GM23248 (cell line): ENCODE data around the gene CYTH4. TPM values are rescaled to one million over a fixed set of nuclear protein-coding genes. Genes with fewer than 3 reads are reported as not detected.

ENCODE experiments used
- DNase-seq: peaks from one replicate; pipeline ENCODE4 v3.0.0-alpha.2; 2015
- H2AFZ ChIP-seq: fragments of 200-600 bp; sonication (generic); 2 replicates; pipeline ENCODE4 v1.6.1; 2016; ENCODE audit warnings: antibody characterized with exemption
- H3F3A ChIP-seq: fragments of 200-600 bp; sonication (generic); 2 replicates; pipeline ENCODE4 v1.6.1; 2016; ENCODE audit warnings: mild to moderate bottlenecking, antibody characterized with exemption, mixed run types; ENCODE audit not compliant: insufficient read depth
- H3K27ac ChIP-seq: fragments of 200-600 bp; sonication (generic); 2 replicates; pipeline ENCODE4 v1.5.1; 2016; ENCODE audit warnings: mild to moderate bottlenecking
- H3K27me3 ChIP-seq: fragments of 200-600 bp; sonication (generic); replicated peaks from 2 replicates; pipeline ENCODE4 v1.6.1; 2016; ENCODE audit warnings: mild to moderate bottlenecking; ENCODE audit not compliant: insufficient read depth
- H3K36me3 ChIP-seq: fragments of 200-600 bp; sonication (generic); 2 replicates; pipeline ENCODE4 v1.6.1; 2016; ENCODE audit warnings: low read depth, mild to moderate bottlenecking
- H3K4me1 ChIP-seq: fragments of 200-600 bp; sonication (generic); 2 replicates; pipeline ENCODE4 v1.6.1; 2016; ENCODE audit warnings: mild to moderate bottlenecking; ENCODE audit not compliant: insufficient read depth
- H3K4me2 ChIP-seq: fragments of 200-600 bp; sonication (generic); one replicate; pipeline ENCODE4 v1.6.1; 2016; ENCODE audit warnings: mild to moderate bottlenecking; ENCODE audit not compliant: unreplicated experiment
- H3K4me3 ChIP-seq: fragments of 200-600 bp; sonication (generic); 2 replicates; pipeline ENCODE4 v1.5.1; 2016; ENCODE audit warnings: mild to moderate bottlenecking
- H3K79me2 ChIP-seq: fragments of 200-600 bp; sonication (generic); 2 replicates; pipeline ENCODE4 v1.6.1; 2016; ENCODE audit warnings: mild to moderate bottlenecking; ENCODE audit not compliant: insufficient read depth
- H3K9ac ChIP-seq: fragments of 200-600 bp; sonication (generic); 2 replicates; pipeline ENCODE4 v1.6.1; 2016; ENCODE audit warnings: mild to moderate bottlenecking
- H3K9me2 ChIP-seq: fragments of 200-600 bp; sonication (generic); 2 replicates; pipeline ENCODE4 v1.6.1; 2016; ENCODE audit warnings: mixed run types, mild to moderate bottlenecking, moderate library complexity; ENCODE audit not compliant: insufficient read depth
- H3K9me3 ChIP-seq: fragments of 200-600 bp; sonication (generic); one replicate; pipeline ENCODE4 v1.6.1; 2017; ENCODE audit warnings: low read depth
- H4K20me1 ChIP-seq: fragments of 200-600 bp; sonication (generic); 2 replicates; pipeline ENCODE4 v1.6.0; 2016; ENCODE audit not compliant: insufficient read depth
- EZH2 ChIP-seq: fragments of 200-600 bp; sonication (generic); IDR thresholded peaks from 2 replicates; pipeline ENCODE4 v1.6.1; 2018; ENCODE audit warnings: antibody characterized with exemption, mild to moderate bottlenecking; ENCODE audit not compliant: insufficient read depth, poor library complexity, severe bottlenecking
- EZH2phosphoT487 ChIP-seq: fragments of 200-600 bp; sonication (generic); IDR thresholded peaks from 2 replicates; pipeline ENCODE4 v1.6.1; 2018; ENCODE audit warnings: antibody characterized with exemption, moderate library complexity, mild to moderate bottlenecking, low read depth; ENCODE audit not compliant: insufficient read depth
- WGBS, 2 experiments: methylation state at CpG; one replicate each; pipeline ENCODE4 v1.1.6; 2015 to 2017; ENCODE audit warnings: low lambda C conversion rate in 2 of 2, low coverage in 1 of 2; ENCODE audit errors: missing lambda C conversion rate in 2 of 2; 5-methylcytosine and 5-hydroxymethylcytosine counted together
- in situ Hi-C: fragments of 300-500 bp; cut with MboI; formaldehyde crosslinking; loops from 2 replicates; pipeline ENCODE4 v1.15.0; 2020
- polyA plus RNA-seq: library from polyadenylated mRNA; unstranded; fragments of >200 nt; fragmentation: Nextera tagmentation; extraction: Ambion mirVana; gene quantifications from 2 replicates; pipeline ENCODE4 v1.2.1, GENCODE V29; 2016
- total RNA-seq: library from RNA; depleted of rRNA; stranded (reverse); fragments of >200 nt; shearing (Covaris generic); gene quantifications from 2 replicates; pipeline ENCODE4 v1.2.3, GENCODE V29; 2014

Gene CYTH4
- total and polyA plus RNA-seq, 2 experiments from 2014 or later, result not detected

- Histone ChIP-seq H3K27ac (no peak overlapping the region), H3F3A (no peaks in the 10 kb centered on the region; the same call in 1 of the 2 replicates), H3K9me2 (no peaks in the 10 kb centered on the region), H4K20me1 (no peaks in the 10 kb centered on the region), H3K4me3 (peak overlapping the region; percentile 72), H3K36me3 (no peaks in the 10 kb centered on the region), H3K9me3 (no peaks in the 10 kb centered on the region), H3K4me1 (0 out of 2 replicates have a peak, but pooled peaks cover 3% of the 10 kb centered on the region), H3K4me2 (peak overlapping the region; percentile 91), H3K27me3 (no peaks in the 10 kb centered on the region), H2AFZ (peak overlapping the region; percentile 87), H3K9ac (peak overlapping the region; percentile 62), H3K79me2 (no peaks in the 10 kb centered on the region)
- in situ Hi-C loops, result no loop called here
- DNase-seq, result peak; percentile 57
- TF ChIP-seq EZH2 (no peak), EZH2phosphoT487 (no peak)
- WGBS, 2 experiments, result 6 to 10% methylated on average over 21 to 22 of the region's 22 CpGs
These were observed 15.1 kb upstream of the CYTH4 start for GRCh38 chr22:37267135-37267587.

- peak overlapping the region; percentile 91 for H3K4me2 ChIP-seq
These were observed 14.5 kb upstream of the CYTH4 start for GRCh38 chr22:37267661-37268413.

GRCh38 chr22:37269936-37270678 lies 12.2 kb upstream of the CYTH4 start:
- Histone ChIP-seq H3K4me3 (no peak overlapping the region), H3K9ac (no peak overlapping the region), H2AFZ (no peak overlapping the region), H3F3A (no peaks in the 10 kb centered on the region; the same call in 1 of the 2 replicates), H3K27me3 (no peaks in the 10 kb centered on the region), H3K4me1 (peaks cover 11% of the 10 kb centered on the region), H3K4me2 (no peak overlapping the region), H4K20me1 (no peaks in the 10 kb centered on the region), H3K79me2 (no peaks in the 10 kb centered on the region), H3K9me2 (no peaks in the 10 kb centered on the region), H3K27ac (no peak overlapping the region), H3K36me3 (no peaks in the 10 kb centered on the region), H3K9me3 (no peaks in the 10 kb centered on the region)
- in situ Hi-C loops, result no loop called here
- WGBS, 2 experiments, result 46 to 49% methylated on average over 8 of the region's 8 CpGs
- no peak for DNase-seq
- no peak for TF ChIP-seq EZH2phosphoT487
- no peak for TF ChIP-seq EZH2

More at GRCh38 chr22:37267661-37268413, 14.5 kb upstream of the CYTH4 start:
- Histone ChIP-seq H3K27ac (no peak overlapping the region), H3K36me3 (no peaks in the 10 kb centered on the region), H2AFZ (peak overlapping the region; percentile 87), H3K9ac (peak overlapping the region; percentile 62; the same call in 1 of the 2 replicates), H3F3A (no peaks in the 10 kb centered on the region; the same call in 1 of the 2 replicates), H3K4me1 (peaks cover 4% of the 10 kb centered on the region; the same call in 1 of the 2 replicates), H3K27me3 (no peaks in the 10 kb centered on the region), H4K20me1 (no peaks in the 10 kb centered on the region), H3K79me2 (no peaks in the 10 kb centered on the region), H3K9me2 (no peaks in the 10 kb centered on the region), H3K4me3 (peak overlapping the region; percentile 72; the same call in 1 of the 2 replicates), H3K9me3 (no peaks in the 10 kb centered on the region)
- WGBS, 2 experiments, result 64 to 71% methylated on average over 11 of the region's 11 CpGs
- in situ Hi-C loops, result no loop called here
- no peak for TF ChIP-seq EZH2phosphoT487
- TF ChIP-seq EZH2, result no peak
- DNase-seq, result no peak

GRCh38 chr22:37270928-37271650 lies 11.2 kb upstream of the CYTH4 start:
- Histone ChIP-seq H3K4me3 (no peak overlapping the region), H3F3A (no peaks in the 10 kb centered on the region; the same call in 1 of the 2 replicates), H2AFZ (no peak overlapping the region), H3K79me2 (no peaks in the 10 kb centered on the region), H3K27me3 (no peaks in the 10 kb centered on the region), H3K9me3 (no peaks in the 10 kb centered on the region), H3K9ac (no peak overlapping the region), H3K4me2 (no peak overlapping the region), H4K20me1 (no peaks in the 10 kb centered on the region), H3K4me1 (peaks cover 11% of the 10 kb centered on the region), H3K9me2 (no peaks in the 10 kb centered on the region), H3K36me3 (no peaks in the 10 kb centered on the region), H3K27ac (no peak overlapping the region)
- in situ Hi-C loops, result no loop called here
- DNase-seq, result peak; percentile 54
- TF ChIP-seq EZH2 (no peak), EZH2phosphoT487 (no peak)
- 61 to 67% methylated on average over 8 of the region's 8 CpGs for WGBS, 2 experiments
